ENCODE results near the gene DISP1.

DISP1 gene

DNA sequence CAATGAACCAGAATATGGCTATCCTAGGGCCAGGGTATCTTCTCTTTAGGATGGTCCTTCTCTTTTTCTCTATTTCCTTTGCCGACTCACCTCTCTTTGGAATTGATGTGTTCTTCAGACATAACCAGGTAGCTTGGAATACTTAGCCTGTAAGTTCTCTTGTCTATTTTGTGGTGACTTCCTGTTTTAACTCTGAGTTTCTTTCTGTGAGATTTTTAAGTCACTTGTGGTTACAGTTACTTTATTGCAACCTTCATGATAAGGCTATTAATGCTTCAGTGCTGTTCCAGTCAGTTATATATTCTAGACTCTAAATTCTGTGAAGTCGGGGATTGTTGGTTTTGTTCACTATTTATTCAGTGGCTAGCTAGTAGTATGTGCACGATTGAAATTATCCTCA, 46.2 kb downstream of the DISP1 start:
- no peak for DNase-seq (ENCODE audit: low spot score)

Data from pons (tissue), 1 donor.